Liver (tissue), 3 donors: Measurements from ENCODE around the gene GOLGA8A.
"Not testable (repeated sequence)": the region's sequence is repeated elsewhere in the genome, so short reads cannot be mapped to it uniquely, and the experiment has no call there.

ENCODE experiments used
- EGR1 ChIP-seq, 2 donors: IDR thresholded peaks; 2 replicates each; pipeline ENCODE4 v1.6.1; 2016 to 2018; ENCODE audit warnings: antibody characterized with exemption in 2 of 2, low read depth in 2 of 2
- TAF1 ChIP-seq: conservative IDR thresholded peaks from 2 replicates; pipeline ENCODE4 v1.6.1; 2016; ENCODE audit warnings: antibody characterized with exemption, mild to moderate bottlenecking
- TF ChIP-seq, protein P1 (sequence below): IDR thresholded peaks from 2 replicates; pipeline ENCODE4 v1.6.1; 2016; ENCODE audit warnings: antibody characterized with exemption, mild to moderate bottlenecking
- TF ChIP-seq, protein P2 (sequence below): fragments of 150-350 bp; IDR thresholded peaks from 2 replicates; pipeline ENCODE4 v1.5.1; 2017; ENCODE audit warnings: improper control_type of control experiment, low read depth, low read length; ENCODE audit not compliant: missing input control
- donor health status: healthy.
- donor health status: healthy.

DNA sequence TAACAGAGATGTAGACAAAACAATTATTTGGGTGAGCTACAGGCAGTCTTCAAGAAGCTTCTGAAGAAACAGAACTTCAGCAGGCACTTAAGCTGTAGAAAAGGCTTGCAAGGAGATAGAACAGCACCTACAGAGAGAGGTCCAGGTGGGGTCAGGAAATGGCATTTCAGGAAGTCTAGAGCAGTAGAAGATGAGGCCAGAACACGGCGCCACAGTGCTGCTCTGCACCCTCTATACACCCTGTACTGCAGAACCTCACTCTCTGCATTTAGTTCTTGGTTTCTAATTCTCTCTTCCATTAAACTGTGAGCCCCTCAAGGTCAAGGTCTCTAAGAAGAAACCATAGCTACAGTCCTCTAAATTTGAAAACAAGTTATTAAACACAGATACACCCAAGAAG lies 44.6 kb downstream of the GOLGA8A start:
- TF ChIP-seq, protein P1, sequence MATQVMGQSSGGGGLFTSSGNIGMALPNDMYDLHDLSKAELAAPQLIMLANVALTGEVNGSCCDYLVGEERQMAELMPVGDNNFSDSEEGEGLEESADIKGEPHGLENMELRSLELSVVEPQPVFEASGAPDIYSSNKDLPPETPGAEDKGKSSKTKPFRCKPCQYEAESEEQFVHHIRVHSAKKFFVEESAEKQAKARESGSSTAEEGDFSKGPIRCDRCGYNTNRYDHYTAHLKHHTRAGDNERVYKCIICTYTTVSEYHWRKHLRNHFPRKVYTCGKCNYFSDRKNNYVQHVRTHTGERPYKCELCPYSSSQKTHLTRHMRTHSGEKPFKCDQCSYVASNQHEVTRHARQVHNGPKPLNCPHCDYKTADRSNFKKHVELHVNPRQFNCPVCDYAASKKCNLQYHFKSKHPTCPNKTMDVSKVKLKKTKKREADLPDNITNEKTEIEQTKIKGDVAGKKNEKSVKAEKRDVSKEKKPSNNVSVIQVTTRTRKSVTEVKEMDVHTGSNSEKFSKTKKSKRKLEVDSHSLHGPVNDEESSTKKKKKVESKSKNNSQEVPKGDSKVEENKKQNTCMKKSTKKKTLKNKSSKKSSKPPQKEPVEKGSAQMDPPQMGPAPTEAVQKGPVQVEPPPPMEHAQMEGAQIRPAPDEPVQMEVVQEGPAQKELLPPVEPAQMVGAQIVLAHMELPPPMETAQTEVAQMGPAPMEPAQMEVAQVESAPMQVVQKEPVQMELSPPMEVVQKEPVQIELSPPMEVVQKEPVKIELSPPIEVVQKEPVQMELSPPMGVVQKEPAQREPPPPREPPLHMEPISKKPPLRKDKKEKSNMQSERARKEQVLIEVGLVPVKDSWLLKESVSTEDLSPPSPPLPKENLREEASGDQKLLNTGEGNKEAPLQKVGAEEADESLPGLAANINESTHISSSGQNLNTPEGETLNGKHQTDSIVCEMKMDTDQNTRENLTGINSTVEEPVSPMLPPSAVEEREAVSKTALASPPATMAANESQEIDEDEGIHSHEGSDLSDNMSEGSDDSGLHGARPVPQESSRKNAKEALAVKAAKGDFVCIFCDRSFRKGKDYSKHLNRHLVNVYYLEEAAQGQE = not testable (repeated sequence)
- TF ChIP-seq EGR1 (IDR thresholded peaks at IDR 0.05; ENCODE audit: low read depth in 2 of 2); TAF1: not testable (repeated sequence)
- TF ChIP-seq, protein P2, sequence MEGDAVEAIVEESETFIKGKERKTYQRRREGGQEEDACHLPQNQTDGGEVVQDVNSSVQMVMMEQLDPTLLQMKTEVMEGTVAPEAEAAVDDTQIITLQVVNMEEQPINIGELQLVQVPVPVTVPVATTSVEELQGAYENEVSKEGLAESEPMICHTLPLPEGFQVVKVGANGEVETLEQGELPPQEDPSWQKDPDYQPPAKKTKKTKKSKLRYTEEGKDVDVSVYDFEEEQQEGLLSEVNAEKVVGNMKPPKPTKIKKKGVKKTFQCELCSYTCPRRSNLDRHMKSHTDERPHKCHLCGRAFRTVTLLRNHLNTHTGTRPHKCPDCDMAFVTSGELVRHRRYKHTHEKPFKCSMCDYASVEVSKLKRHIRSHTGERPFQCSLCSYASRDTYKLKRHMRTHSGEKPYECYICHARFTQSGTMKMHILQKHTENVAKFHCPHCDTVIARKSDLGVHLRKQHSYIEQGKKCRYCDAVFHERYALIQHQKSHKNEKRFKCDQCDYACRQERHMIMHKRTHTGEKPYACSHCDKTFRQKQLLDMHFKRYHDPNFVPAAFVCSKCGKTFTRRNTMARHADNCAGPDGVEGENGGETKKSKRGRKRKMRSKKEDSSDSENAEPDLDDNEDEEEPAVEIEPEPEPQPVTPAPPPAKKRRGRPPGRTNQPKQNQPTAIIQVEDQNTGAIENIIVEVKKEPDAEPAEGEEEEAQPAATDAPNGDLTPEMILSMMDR = not testable (repeated sequence)
